ENCODE data around the gene LNP1.
A peak's percentile ranks its signal among the peaks of the same experiment; 100 is the strongest.
"Not testable (repeated sequence)": the region's sequence is repeated elsewhere in the genome, so short reads cannot be mapped to it uniquely, and the experiment has no call there.

LNP1 gene

DNA sequence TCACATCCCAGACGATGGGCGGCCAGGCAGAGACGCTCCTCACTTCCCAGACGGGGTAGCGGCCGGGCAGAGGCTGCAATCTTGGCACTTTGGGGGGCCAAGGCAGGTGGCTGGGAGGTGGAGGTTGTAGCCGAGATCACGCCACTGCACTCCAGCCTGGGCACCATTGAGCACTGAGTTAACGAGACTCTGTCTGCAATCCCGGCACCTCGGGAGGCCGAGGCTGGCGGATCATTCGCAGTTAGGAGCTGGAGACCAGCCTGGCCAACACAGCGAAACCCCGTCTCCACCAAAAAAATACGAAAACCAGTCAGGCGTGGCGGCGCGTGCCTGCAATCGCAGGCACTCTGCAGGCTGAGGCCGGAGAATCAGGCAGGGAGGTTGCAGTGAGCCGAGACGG is 77.2 kb downstream of the LNP1 start:
- DNase-seq (ENCODE audit: low read depth) = not testable (repeated sequence)

DNA sequence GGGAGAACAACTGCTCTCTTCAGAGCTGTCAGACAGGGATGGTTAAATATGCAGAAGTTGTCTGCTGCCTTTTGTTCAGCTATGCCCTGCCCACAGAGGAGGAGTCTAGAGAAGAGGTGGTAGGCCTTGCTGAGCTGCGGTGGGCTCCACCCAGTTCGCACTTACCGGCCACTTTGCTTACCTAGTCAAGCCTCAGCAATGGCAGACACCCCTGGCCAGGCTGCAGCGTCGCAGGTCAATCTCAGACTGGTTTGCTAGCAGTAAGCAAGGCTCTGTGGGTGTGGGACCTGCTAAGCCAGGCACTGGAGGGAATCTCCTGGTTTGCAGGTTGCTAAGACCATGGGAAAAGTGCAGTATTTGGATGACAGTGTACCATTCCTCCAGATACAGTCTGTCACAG is 78.7 kb downstream of the LNP1 start:
- DNase-seq (ENCODE audit: low read depth) = no peak

DNA sequence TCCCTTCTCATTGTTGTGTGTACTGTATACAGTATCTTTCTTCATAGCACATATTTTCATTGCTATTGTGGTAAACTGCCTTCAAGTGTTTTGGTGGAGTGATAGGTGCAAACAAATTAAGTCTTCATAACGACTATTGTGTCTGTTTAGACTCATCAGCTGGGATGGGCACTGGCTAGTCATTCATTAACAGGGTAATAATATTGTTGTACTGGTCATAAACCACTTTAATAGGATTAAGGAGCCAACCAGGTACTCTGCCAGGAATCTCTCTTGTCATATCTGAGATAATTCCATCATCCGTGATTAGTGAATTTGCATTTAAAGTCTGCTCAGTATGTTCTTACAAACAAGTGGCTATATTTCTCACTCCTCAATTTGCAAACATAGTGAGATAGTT is 80.8 kb downstream of the LNP1 start:
- no peak for DNase-seq (ENCODE audit: low read depth)

DNA sequence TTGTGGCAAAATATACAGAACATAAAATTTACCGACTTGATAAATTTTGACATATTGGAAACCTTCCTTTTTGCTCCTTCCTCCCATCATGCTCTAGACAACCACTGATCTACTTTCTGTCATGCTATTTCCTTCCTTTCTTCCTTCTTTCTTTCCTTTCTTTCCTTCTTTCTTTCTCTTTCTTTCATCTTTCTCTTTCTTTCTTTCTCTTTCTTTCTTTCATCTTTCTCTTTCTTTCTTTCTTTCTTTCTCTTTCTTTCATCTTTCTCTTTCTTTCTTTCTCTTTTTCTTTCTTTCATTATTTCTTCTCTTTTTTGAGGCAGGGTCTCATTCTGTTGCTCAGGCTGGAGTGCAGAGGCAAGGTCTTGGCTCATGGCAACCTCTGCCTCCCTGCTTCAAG is 82.2 kb downstream of the LNP1 start:
- no peak for DNase-seq (ENCODE audit: low read depth)

DNA sequence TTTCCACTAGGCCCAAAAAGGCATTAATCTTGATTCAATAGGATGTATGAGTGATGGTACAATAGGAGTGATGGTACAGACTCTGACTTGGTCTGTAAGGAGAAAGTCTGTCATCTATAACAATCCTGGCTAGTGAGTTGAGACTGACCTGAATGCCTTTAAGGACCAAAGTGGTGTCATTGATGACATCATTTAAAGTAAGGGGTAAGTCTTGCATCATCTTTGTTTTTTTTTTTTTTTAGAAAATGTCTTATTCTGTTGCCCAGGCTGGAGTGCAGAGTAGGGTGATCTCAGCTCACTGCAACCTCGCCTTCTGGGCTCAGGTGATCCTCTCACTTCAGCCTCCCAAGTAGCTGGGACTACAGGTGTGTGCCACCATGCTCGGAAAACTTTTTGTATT is 85.5 kb downstream of the LNP1 start:
- no peak for DNase-seq (ENCODE audit: low read depth)

DNA sequence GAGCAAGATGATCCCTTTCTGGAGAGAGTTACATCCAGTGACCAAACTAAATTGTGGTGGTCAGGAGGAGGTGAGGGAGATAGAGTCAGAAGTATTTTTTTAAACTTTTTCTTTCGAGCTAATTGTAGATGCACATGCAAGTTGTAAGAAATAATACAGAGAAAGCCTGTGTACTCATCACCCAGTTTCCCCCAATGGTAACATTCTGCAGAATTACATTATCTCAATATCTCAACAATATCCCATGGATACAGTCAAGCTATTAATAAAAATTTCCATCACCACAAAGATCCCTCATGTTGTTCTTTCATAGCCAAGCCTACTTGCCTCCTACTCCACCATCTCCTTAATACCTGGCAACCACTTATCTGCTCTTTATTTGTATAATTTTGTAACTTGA is 87.8 kb downstream of the LNP1 start:
- DNase-seq (ENCODE audit: low read depth) = no peak

DNA sequence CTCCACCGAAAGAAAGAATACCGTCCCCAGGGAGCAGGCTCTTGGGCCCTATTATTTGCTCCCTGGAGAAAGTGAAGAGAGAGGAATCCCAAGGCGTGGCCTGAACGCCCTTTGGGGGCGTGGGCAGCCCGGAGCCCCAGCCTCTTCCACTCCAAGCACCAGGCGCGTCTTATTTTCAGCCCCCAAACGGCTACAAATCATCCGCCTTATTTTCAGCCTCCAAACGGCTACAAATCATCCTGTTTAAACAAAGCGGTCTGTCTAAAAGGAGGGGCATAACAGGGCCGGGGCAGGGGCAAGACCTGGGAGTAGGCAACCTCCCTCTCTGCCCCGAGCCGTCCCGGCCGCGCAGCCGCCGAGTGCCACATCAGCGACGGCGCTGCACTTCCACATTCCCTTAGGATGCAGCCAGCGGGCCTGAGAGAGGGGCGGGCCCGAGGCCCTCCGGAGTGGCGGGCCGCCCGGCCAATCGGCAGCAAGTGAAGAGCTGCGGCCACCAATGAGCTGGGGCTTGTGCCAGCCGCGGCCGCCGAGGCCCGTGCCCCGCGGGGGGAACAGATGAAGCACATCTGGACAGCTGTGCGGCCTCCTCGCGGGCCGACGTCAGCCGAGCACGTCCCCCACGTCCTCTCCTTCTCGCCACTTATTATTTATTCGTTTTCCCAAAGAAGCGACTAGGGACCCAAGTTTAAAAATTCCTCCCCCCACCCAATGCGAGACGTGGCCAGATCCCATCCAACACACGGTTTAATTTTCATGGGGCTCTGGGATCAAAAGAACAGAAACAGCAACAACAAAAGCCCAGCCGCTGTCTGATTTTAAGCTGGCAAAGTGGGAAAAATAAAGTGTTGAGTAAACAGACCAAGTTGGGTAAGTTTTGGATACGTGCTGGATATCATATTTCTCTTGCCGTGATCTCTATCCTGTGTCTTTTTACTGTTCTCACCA is 91.0 kb downstream of the LNP1 start, which contains the start of gene TMEM45A:
TSS of gene TMEM45A (plus strand) at position 561 of the 948 bp plus-strand sequence. CDS start 62,593 bp downstream, outside the sequence.
- peak; percentile 74 for DNase-seq (ENCODE audit: low read depth)

DNA sequence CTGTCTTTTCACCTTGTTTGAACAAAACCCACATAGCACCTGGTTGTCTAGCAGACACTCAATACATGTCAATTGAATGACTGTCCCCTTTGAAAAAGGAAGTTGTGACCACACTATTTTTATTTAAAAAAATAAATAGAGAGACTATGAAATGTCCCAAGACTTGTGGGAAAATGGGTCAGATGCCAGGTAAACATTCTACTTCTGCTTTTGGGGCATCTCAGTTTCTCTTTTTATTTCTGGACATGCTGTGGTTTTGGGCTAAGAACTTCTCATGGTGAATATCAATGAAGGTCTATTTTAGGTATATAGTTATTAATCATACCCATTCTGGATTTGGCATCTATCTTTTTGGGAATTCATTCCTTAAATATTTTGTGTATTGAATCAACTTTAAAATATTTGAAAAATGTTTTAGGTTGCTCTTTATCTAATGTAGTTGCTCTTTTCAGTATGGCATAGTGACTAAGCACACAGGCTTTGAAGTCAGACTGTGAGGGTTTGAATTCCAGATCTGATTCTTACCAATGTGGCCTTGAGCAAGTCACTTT is 95.4 kb downstream of the LNP1 start:
- no peak for DNase-seq (ENCODE audit: low read depth)

DNA sequence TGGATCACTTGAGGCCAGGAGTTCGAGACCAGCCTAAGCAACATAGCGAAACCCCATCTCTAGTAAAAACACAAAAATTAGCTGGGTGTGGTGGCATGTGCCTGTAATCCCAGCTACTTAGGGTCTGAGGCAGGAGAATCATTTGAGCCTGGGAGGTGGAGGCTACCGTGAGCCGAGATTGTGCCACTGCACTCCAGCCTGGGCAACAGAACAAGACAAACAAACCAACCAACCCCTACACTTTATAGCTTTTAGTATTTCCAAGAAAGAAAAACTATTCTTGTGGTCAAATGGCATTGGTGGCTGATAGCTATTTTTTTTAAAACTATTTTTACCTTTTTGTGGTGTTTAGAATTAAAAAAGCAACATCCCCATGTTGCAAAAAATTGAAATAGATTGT is 98.3 kb downstream of the LNP1 start:
- no peak for DNase-seq (ENCODE audit: low read depth)

DNA sequence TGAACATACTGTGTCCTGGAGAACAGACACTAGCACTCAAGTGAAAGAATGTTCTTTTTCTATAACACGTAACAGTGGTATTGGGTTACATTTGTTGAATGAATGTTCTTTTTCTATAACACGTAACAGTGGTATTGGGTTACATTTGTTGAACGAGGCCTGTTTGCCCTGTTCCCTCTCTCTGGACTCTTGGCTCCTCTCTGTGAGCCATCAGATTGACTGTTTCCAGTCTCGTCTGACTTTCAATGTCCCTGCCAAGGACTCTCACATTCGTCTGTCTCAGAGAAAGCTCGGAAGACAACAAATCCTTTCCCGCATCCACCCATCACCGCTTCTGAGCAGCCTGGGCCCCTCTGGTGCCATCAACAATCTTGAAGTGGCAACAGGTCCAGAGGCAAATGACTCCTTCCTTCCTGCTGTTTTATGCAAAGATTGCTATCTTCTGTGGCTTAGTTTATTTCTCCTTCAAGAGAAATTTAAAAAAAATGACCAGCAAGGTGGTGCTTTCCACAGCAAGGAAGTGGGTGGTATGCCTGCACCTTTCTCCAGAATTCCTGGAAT is 99.1 kb downstream of the LNP1 start:
- DNase-seq (ENCODE audit: low read depth) = no peak

DNA sequence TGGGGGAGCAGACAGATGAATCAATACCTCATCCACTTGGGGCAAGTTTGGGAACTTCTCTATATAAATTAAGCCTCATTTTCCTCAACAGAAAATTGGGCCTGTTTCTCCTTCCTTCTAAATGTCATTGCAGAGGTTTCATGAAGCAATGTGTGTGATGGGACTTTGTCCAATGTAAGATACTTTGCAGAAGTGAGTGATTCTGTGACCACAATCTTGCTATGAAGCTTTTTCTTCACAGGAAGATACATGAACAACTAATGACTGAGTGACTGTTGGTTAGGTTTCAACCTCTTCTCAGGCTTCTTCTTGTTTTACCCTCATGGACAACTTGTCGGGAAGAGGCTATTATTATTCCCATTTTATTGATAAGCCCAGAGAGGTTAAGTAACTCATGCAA is 102.1 kb downstream of the LNP1 start:
- DNase-seq (ENCODE audit: low read depth) = no peak

All from GM04503 (cell line).